ENCODE data around the gene TESMIN. TPM values are rescaled to one million over a fixed set of nuclear protein-coding genes. Genes with fewer than 3 reads are reported as not detected.

The TESMIN gene
- total and polyA plus RNA-seq, 2 of the 13 experiments (the other 11 are each of a cell fraction or from before 2014, with no cell fraction given), result 0.15 to 0.45 TPM

GRCh38 chr11:68751331-68751856 lies at the start of gene TESMIN (continued):
- TF ChIP-seq CHD4 (IDR thresholded peaks at IDR 0.05; ENCODE audit: borderline replicate concordance, low read length) (no peak), ZUFSP (CRISPR knock-in tag; IDR thresholded peaks at IDR 0.05; ENCODE audit: borderline replicate concordance) (no peak), SMAD3 (CRISPR knock-in tag; IDR thresholded peaks at IDR 0.05) (no peak), SSRP1 (CRISPR knock-in tag; IDR thresholded peaks at IDR 0.05) (no peak), DMTF1 (CRISPR knock-in tag; IDR thresholded peaks at IDR 0.05) (no peak), MTA1 (CRISPR knock-in tag; IDR thresholded peaks at IDR 0.05; ENCODE audit: borderline replicate concordance) (0 out of 2 replicates have a peak, but pooled peaks have one; percentile 19), SIN3B (IDR thresholded peaks at IDR 0.05; ENCODE audit: low read length) (no peak), MYPOP (CRISPR knock-in tag; IDR thresholded peaks at IDR 0.05) (no peak), JUNB (CRISPR knock-in tag; IDR thresholded peaks at IDR 0.05; ENCODE audit: borderline replicate concordance) (no peak), ZNF230 (CRISPR knock-in tag; IDR thresholded peaks at IDR 0.05) (no peak), ZNF512B (CRISPR knock-in tag; IDR thresholded peaks at IDR 0.05; ENCODE audit: borderline replicate concordance) (no peak), ZNF432 (CRISPR knock-in tag; IDR thresholded peaks at IDR 0.05; ENCODE audit: borderline replicate concordance) (no peak), SMARCE1 (IDR thresholded peaks at IDR 0.05; ENCODE audit: borderline replicate concordance) (no peak), CHD2 (IDR thresholded peaks at IDR 0.05; ENCODE audit: low read depth, low read length) (peak; percentile 72; the same call in 1 of the 2 replicates), ZNF570 (CRISPR knock-in tag; IDR thresholded peaks at IDR 0.05; ENCODE audit: borderline replicate concordance) (no peak), ZNF546 (CRISPR knock-in tag; conservative IDR thresholded peaks at IDR 0.05) (no peak), ZFX (CRISPR knock-in tag; IDR thresholded peaks at IDR 0.05; ENCODE audit: low read depth) (0 out of 2 replicates have a peak, but pooled peaks have one; percentile 36), TAF15 (IDR thresholded peaks at IDR 0.05; ENCODE audit: low read depth, low read length, poor library complexity, severe bottlenecking) (no peak), ZNF552 (CRISPR knock-in tag; IDR thresholded peaks at IDR 0.05; ENCODE audit: borderline replicate concordance) (no peak), ZNF749 (CRISPR knock-in tag; IDR thresholded peaks at IDR 0.05; ENCODE audit: borderline replicate concordance) (no peak), ZNF777 (CRISPR knock-in tag; IDR thresholded peaks at IDR 0.05) (no peak), ZNF501 (CRISPR knock-in tag; IDR thresholded peaks at IDR 0.05) (no peak), RFX3 (CRISPR knock-in tag; IDR thresholded peaks at IDR 0.05) (no peak), ZNF775 (CRISPR knock-in tag; IDR thresholded peaks at IDR 0.05; ENCODE audit: borderline replicate concordance) (no peak)

All from HepG2 (cell line).